ENCODE results near the gene ASCL5.

The ASCL5 gene

GRCh38 chr1:201126832-201127754 lies at the start of gene ASCL5:
Gene ASCL5 (minus strand): TSS chr1:201127184. CDS start chr1:201115372, 11,812 bp downstream.
- Histone ChIP-seq H3K36me3 (ENCODE audit: insufficient read depth, low read length) (no peaks in the 10 kb centered on the region), H3K9me3 (ENCODE audit: insufficient read depth, low read depth, low read length) (no peaks in the 10 kb centered on the region), H3K4me2 (ENCODE audit: low read depth, low read length, poor library complexity, severe bottlenecking) (no peak within 1 kb of the TSS), H3K4me3 (ENCODE audit: low read length, poor library complexity, severe bottlenecking) (no peak within 1 kb of the TSS), H4K20me1 (ENCODE audit: insufficient read depth, low read length, poor library complexity, severe bottlenecking) (no peaks in the 10 kb centered on the region), H3K9me2 (replicated peaks; ENCODE audit: low read depth, low read length) (no peaks in the 10 kb centered on the region), H3F3A (ENCODE audit: low read depth) (no peaks in the 10 kb centered on the region), H3K9ac (ENCODE audit: low read depth, low read length, poor library complexity, severe bottlenecking) (no peak within 1 kb of the TSS), H3K4me1 (ENCODE audit: insufficient read depth, low read length, poor library complexity, severe bottlenecking) (no peaks in the 10 kb centered on the region), H3K27me3 (ENCODE audit: insufficient read depth, low read length, poor library complexity, severe bottlenecking) (no peaks in the 10 kb centered on the region), H3K79me2 (ENCODE audit: insufficient read depth, low read length) (no peaks in the 10 kb centered on the region), H2AFZ (ENCODE audit: low read length) (no peak within 1 kb of the TSS)
- TF ChIP-seq EZH2phosphoT487 (IDR thresholded peaks at IDR 0.05; ENCODE audit: borderline replicate concordance) (no peak), CTCF (conservative IDR thresholded peaks at IDR 0.05; ENCODE audit: low read length) (no peak)

DNA sequence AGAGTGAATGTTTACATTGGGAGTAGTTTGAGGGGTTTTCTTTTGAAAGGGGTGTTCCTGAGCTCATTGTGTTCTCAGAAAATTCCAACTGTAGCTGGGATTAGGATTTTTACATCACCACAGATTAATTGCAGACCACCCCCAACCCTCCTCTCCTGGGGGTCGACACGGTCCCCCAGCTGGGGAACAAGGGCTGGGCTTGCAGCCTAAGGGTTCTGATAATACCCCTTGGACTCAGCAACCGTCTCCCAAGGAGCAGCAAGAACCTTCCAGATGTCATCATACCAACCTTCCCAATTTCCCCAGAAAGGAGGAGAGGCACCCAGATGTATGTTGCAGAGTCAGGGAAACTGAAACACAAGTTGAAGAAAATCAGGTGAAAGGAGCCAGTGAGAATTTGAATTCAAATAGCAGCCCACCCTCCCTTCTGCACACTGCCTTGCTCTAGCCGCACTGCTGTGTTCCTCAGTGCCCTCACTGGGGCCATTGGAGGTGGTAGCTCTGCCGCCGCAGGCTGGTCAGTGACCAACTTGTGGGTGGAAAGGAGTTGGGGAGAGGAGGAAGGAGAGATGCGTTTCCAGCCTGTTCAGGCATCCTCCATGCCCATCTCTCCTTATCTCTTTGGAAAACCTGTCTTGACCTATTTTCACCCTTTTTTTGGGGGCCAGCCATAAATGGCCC lies 49.0 kb upstream of the ASCL5 start:
- no peak overlapping the region for H3K4me3 ChIP-seq (ENCODE audit: low read length, poor library complexity, severe bottlenecking)
- no peaks in the 10 kb centered on the region for H4K20me1 ChIP-seq (ENCODE audit: insufficient read depth, low read length, poor library complexity, severe bottlenecking)
- H3K36me3 ChIP-seq (ENCODE audit: insufficient read depth, low read length) = no peaks in the 10 kb centered on the region
- H3K27me3 ChIP-seq (ENCODE audit: insufficient read depth, low read length, poor library complexity, severe bottlenecking) = peaks cover 4% of the 10 kb centered on the region
- H3K79me2 ChIP-seq (ENCODE audit: insufficient read depth, low read length) = no peaks in the 10 kb centered on the region
- no peak overlapping the region for H3K4me2 ChIP-seq (ENCODE audit: low read depth, low read length, poor library complexity, severe bottlenecking)
- H3K9ac ChIP-seq (ENCODE audit: low read depth, low read length, poor library complexity, severe bottlenecking) = no peak overlapping the region
- no peaks in the 10 kb centered on the region for H3K9me3 ChIP-seq (ENCODE audit: insufficient read depth, low read depth, low read length)
- H3F3A ChIP-seq (ENCODE audit: low read depth) = no peaks in the 10 kb centered on the region
- no peaks in the 10 kb centered on the region for H3K9me2 ChIP-seq (replicated peaks; ENCODE audit: low read depth, low read length)
- H2AFZ ChIP-seq (ENCODE audit: low read length) = no peak overlapping the region
- H3K4me1 ChIP-seq (ENCODE audit: insufficient read depth, low read length, poor library complexity, severe bottlenecking) = no peaks in the 10 kb centered on the region
- no peak for TF ChIP-seq EZH2phosphoT487 (IDR thresholded peaks at IDR 0.05; ENCODE audit: borderline replicate concordance)
- TF ChIP-seq CTCF (conservative IDR thresholded peaks at IDR 0.05; ENCODE audit: low read length) = no peak

GRCh38 chr1:201173736-201174135 lies 46.8 kb upstream of the ASCL5 start:
- H2AFZ ChIP-seq (ENCODE audit: low read length) = no peak overlapping the region
- no peaks in the 10 kb centered on the region for H3F3A ChIP-seq (ENCODE audit: low read depth)
- H3K79me2 ChIP-seq (ENCODE audit: insufficient read depth, low read length) = no peaks in the 10 kb centered on the region
- H3K4me2 ChIP-seq (ENCODE audit: low read depth, low read length, poor library complexity, severe bottlenecking) = no peak overlapping the region
- no peak for TF ChIP-seq EZH2phosphoT487 (IDR thresholded peaks at IDR 0.05; ENCODE audit: borderline replicate concordance)
- TF ChIP-seq CTCF (conservative IDR thresholded peaks at IDR 0.05; ENCODE audit: low read length) = no peak
- H3K36me3 ChIP-seq (ENCODE audit: insufficient read depth, low read length) = no peaks in the 10 kb centered on the region
- no peaks in the 10 kb centered on the region for H3K9me3 ChIP-seq (ENCODE audit: insufficient read depth, low read depth, low read length)
- H4K20me1 ChIP-seq (ENCODE audit: insufficient read depth, low read length, poor library complexity, severe bottlenecking) = no peaks in the 10 kb centered on the region
- peaks cover 5% of the 10 kb centered on the region for H3K27me3 ChIP-seq (ENCODE audit: insufficient read depth, low read length, poor library complexity, severe bottlenecking)
- no peaks in the 10 kb centered on the region for H3K4me1 ChIP-seq (ENCODE audit: insufficient read depth, low read length, poor library complexity, severe bottlenecking)
- no peak overlapping the region for H3K9ac ChIP-seq (ENCODE audit: low read depth, low read length, poor library complexity, severe bottlenecking)
- H3K4me3 ChIP-seq (ENCODE audit: low read length, poor library complexity, severe bottlenecking) = no peak overlapping the region
- H3K9me2 ChIP-seq (replicated peaks; ENCODE audit: low read depth, low read length) = no peaks in the 10 kb centered on the region

All from Loucy (cell line).